ENCODE results near the gene PSMG4.

The PSMG4 gene

DNA sequence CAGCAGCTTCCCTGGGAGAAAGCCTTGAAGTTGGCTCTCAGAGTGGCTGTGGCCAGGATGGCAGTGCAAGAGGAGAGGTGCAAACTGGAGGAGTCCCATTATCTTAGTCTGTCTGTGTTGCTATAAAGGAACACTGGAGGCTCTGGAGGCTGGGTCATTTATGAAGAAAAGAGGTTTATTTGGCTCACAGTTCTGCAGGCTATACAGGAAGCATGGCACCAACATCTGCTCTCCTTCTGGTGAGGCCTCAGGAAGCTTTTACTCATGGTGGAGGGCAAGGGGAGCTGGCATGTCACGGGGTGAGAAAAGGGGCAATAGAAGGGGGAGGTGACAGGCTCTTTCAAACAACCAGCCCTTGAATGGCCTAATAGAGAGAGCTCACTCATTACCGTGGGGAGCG, 47.1 kb downstream of the PSMG4 start:
- no peak for DNase-seq (ENCODE audit: low read depth in 1 of 2, low spot score in 1 of 2)

DNA sequence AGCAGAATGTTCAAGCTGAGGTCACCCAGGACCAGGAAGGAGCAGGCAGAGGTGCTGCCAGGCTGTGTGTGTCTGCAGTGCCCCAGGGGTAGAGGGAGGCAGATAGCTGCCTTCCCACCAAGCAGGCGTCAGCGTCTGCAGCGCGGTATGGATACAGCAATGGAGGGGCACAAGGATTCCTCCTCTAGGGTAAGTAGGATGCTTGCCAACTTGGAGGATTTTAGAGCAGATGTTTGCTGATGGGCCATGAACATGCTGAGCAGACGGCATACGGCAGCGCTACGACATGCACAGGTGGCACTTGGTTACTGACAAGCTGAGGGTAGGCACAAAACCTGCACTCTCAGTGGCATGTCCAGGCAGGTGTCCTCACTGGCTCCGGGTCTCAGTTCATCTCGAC, 48.1 kb downstream of the PSMG4 start:
- no peak for DNase-seq (ENCODE audit: low read depth in 1 of 2, low spot score in 1 of 2)

DNA sequence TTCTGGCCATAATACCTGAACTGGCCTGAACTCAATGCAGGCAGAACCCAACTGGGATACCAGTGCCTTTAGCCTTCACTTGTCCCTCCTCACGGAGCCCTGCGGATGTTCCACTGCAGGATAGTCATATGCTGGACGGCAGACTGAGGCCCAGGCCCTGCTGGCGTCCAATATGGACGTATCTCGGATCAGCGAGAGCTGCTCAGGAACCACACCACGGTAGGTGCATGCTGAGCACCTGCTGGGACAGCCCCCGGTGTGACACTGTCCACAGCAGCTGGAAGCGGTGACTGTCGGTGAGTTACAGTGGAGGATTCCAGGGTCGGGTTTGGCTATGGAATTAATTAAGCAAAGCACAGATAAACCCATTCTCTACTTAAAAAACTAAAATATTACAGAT, 48.7 kb downstream of the PSMG4 start:
- DNase-seq (ENCODE audit: low read depth in 1 of 2, low spot score in 1 of 2): no peak

GRCh38 chr6:3308106-3308505, 49.4 kb downstream of the PSMG4 start:
- DNase-seq (ENCODE audit: low read depth in 1 of 2, low spot score in 1 of 2): no peak

- DNase-seq (ENCODE audit: low read depth in 1 of 2, low spot score in 1 of 2): no peak
Observed at GRCh38 chr6:3309391-3310050, 50.8 kb downstream of the PSMG4 start.

- DNase-seq (ENCODE audit: low read depth in 1 of 2, low spot score in 1 of 2): no peak
Observed at GRCh38 chr6:3310051-3310448, 51.3 kb downstream of the PSMG4 start.

DNA sequence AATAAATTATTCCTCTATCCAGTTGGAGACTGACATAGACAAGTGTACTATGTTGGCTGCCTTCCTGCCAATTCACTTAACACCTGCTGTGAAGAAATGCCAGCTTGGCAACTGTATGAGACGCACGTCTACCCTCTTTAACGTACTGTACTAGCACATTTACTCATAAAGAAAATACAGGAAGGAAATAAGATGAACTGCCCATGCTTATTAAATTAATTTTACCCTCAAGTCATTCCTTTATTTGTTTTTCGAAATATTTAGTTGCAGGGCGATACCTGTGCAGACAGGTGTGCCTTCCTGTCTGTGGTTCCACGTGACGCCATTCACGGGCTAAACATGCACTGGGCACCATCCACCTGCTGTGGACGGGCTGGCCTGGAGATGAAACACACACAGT, 52.0 kb downstream of the PSMG4 start:
- DNase-seq (ENCODE audit: low read depth in 1 of 2, low spot score in 1 of 2): no peak

DNA sequence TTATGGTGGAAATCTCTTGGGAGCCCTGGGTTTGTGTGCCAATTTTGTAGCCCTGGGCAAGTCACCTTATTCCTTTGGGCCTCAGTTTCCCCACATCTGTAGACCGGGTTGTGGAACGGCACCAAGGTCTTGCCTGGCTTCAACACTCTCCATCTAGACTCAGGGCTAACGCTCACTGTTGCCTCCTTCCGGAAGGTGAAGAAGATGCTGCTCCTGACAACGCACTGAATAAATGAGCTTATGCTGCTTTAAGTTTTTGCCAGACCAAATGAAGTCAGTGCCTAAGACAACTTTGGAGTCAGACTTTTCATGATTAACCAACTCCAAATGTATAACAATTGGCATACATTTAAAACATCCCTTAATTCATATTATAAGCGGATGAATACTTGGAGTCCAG, 53.1 kb downstream of the PSMG4 start:
- DNase-seq (ENCODE audit: low read depth in 1 of 2, low spot score in 1 of 2): no peak

- no peak for DNase-seq (ENCODE audit: low read depth in 1 of 2, low spot score in 1 of 2)
Observed at GRCh38 chr6:3312604-3313231, 54.0 kb downstream of the PSMG4 start.

DNA sequence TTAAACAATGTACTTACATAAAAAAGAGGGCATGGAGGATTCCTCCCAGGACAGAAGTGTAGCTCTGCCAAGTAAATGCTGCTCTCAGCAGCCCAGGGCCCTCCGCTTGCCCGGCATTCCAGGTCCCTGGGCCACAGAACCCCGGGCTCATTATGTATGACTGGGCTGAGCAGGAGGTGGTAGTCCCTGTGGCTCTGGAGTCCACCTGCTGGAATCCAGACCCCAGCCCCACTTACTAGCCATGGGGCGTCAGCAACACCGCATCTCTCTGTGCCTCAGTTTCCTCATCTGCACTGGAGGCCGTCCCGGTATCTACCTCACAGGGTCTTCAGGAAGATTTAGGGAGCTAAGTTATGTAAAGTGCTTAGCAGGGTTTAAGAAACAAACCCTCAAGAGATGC, 55.4 kb downstream of the PSMG4 start:
- DNase-seq (ENCODE audit: low read depth in 1 of 2, low spot score in 1 of 2): no peak

- no peak for DNase-seq (ENCODE audit: low read depth in 1 of 2, low spot score in 1 of 2)
Observed at GRCh38 chr6:3314621-3315467, 56.1 kb downstream of the PSMG4 start.

- DNase-seq (ENCODE audit: low read depth in 1 of 2, low spot score in 1 of 2): no peak
Observed at GRCh38 chr6:3315841-3316240, 57.1 kb downstream of the PSMG4 start.

DNA sequence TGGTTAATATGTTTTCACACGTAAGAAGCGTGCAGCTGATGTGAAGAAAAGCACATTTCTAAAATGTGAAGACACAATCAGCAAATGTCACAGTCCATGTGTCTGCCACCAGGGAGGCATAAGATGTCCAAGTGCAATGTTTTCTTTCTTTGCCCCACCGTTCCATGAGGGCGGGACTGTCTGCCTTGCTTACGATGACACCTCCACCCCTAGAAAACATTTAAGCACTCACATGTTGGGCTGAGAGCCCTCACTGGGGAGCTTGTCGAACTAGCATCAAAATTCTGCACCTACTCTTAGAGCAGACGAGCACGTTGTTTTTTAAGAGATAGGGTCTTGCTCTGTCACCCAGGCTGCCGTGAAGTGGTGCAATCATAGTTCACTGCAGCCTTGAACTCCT, 57.6 kb downstream of the PSMG4 start:
- no peak for DNase-seq (ENCODE audit: low read depth in 1 of 2, low spot score in 1 of 2)

GRCh38 chr6:3316818-3317217, 58.1 kb downstream of the PSMG4 start:
- DNase-seq (ENCODE audit: low read depth in 1 of 2, low spot score in 1 of 2): no peak

All from stimulated activated CD4-positive, alpha-beta T cell treated with anti-CD3 and anti-CD28 coated beads, Interleukin-15, amount 100 ng/mL, for 1 hour (primary cell).